Activated naive CD4-positive, alpha-beta T cell treated with anti-CD3 and anti-CD28 coated beads, Interleukin-2, amount 50 U/mL, for 24 hours (primary cell): ENCODE data around the gene AHCYL1.
"Not testable (repeated sequence)": the region's sequence is repeated elsewhere in the genome, so short reads cannot be mapped to it uniquely, and the experiment has no call there.

Experiments used
- H3K27ac Mint-ChIP-seq: one replicate; pipeline ENCODE4 v1.8.0; 2021; ENCODE audit warnings: mild to moderate bottlenecking, mixed read lengths
- H3K27me3 Mint-ChIP-seq: one replicate; pipeline ENCODE4 v1.8.0; 2021; ENCODE audit warnings: mixed read lengths
- H3K36me3 Mint-ChIP-seq: one replicate; pipeline ENCODE4 v1.8.0; 2021; ENCODE audit warnings: mixed read lengths
- H3K4me1 Mint-ChIP-seq: one replicate; pipeline ENCODE4 v1.8.0; 2021; ENCODE audit warnings: mixed read lengths
- H3K4me3 Mint-ChIP-seq: one replicate; pipeline ENCODE4 v1.8.0; 2021; ENCODE audit warnings: mild to moderate bottlenecking, mixed read lengths
- H3K9me3 Mint-ChIP-seq: one replicate; pipeline ENCODE4 v1.8.0; 2021; ENCODE audit warnings: mixed read lengths

Gene AHCYL1

GRCh38 chr1:110005971-110006370 lies 21.4 kb downstream of the AHCYL1 start:
- Mint-ChIP-seq H3K4me3 (no peak overlapping the region), H3K9me3 (no peaks in the 10 kb centered on the region)

GRCh38 chr1:110006516-110006915 lies 22.0 kb downstream of the AHCYL1 start:
- Mint-ChIP-seq H3K4me1 (peaks cover 40% of the 10 kb centered on the region), H3K4me3 (no peak overlapping the region), H3K27me3 (no peaks in the 10 kb centered on the region), H3K27ac (no peak overlapping the region), H3K36me3 (peaks cover 2% of the 10 kb centered on the region), H3K9me3 (no peaks in the 10 kb centered on the region)

More at GRCh38 chr1:110005971-110006370, 21.4 kb downstream of the AHCYL1 start:
- no peak overlapping the region for H3K27ac Mint-ChIP-seq
- no peaks in the 10 kb centered on the region for H3K27me3 Mint-ChIP-seq
- peaks cover 37% of the 10 kb centered on the region for H3K4me1 Mint-ChIP-seq
- peaks cover 2% of the 10 kb centered on the region for H3K36me3 Mint-ChIP-seq

DNA sequence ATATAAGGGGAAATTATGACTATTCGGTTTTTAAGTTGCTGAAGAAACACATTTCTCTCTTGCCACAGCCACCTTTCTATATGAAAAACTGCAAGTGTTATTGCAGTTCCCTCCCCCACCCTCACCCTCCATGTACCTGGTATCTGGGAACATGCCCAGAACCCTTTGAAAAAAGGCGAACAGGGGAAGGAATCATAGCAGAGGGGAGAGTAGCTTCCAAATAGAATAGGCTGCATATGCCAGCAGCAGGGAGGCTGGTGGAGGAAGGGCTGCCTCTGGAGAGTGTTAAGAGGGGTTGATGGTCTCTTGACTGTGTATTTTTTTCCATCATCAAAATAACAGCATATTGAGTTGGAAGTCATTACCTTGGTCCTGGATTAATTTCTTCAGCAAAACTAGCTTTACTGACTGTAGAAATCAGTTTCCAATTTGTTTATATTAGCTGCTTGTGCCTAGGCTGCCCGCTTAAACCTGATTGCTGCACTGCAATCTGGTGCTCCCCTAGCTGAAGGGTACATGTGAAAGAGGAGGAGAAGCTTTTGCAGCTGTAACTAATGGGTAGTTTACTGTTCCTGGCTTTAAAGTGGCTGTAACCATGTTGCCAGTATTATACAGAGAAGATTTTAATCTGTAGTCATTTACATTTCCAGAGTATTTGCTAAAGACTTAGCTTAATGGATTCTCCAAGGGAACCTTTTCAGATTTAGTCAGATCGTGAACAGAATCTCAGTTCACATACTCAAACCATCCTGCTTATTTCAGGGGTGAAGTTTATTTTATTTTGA lies 22.7 kb downstream of the AHCYL1 start:
- Mint-ChIP-seq H3K27me3 (no peaks in the 10 kb centered on the region), H3K9me3 (no peaks in the 10 kb centered on the region), H3K4me3 (no peak overlapping the region), H3K27ac (no peak overlapping the region), H3K36me3 (peaks cover 2% of the 10 kb centered on the region), H3K4me1 (peaks cover 40% of the 10 kb centered on the region)

GRCh38 chr1:110008971-110009565 lies 24.5 kb downstream of the AHCYL1 start:
- no peak overlapping the region for H3K4me3 Mint-ChIP-seq
- peaks cover 22% of the 10 kb centered on the region for H3K4me1 Mint-ChIP-seq
- H3K27ac Mint-ChIP-seq = no peak overlapping the region
- H3K36me3 Mint-ChIP-seq = peaks cover 7% of the 10 kb centered on the region
- no peaks in the 10 kb centered on the region for H3K9me3 Mint-ChIP-seq
- no peaks in the 10 kb centered on the region for H3K27me3 Mint-ChIP-seq

DNA sequence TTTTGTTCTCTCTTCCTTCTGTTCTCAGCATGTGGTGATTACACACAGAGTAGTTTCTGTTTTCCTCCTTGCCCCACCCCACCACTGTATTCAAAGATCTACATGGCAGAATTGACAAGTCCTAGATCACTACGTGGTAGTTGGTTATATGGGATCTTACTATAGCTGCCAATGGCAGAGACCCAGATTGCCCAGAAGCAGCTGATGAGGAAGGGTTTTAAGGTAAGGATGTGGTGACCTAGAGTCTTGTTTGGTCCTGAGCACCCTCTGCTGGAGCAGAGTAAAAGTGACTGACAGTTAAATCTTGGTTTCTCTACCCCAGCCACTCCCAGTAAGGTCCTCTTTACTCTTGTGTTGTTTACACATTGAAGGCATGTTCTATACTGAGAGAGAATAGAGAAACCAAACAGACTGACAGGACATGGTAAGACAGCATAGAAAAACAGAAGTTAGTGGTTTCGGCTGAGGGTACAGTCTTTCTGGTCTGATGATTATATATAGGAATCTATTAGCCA lies 27.0 kb downstream of the AHCYL1 start:
- Mint-ChIP-seq H3K4me1 (peaks cover 3% of the 10 kb centered on the region), H3K36me3 (peaks cover 15% of the 10 kb centered on the region), H3K27me3 (no peaks in the 10 kb centered on the region), H3K9me3 (no peaks in the 10 kb centered on the region), H3K27ac (no peak overlapping the region), H3K4me3 (no peak overlapping the region)

DNA sequence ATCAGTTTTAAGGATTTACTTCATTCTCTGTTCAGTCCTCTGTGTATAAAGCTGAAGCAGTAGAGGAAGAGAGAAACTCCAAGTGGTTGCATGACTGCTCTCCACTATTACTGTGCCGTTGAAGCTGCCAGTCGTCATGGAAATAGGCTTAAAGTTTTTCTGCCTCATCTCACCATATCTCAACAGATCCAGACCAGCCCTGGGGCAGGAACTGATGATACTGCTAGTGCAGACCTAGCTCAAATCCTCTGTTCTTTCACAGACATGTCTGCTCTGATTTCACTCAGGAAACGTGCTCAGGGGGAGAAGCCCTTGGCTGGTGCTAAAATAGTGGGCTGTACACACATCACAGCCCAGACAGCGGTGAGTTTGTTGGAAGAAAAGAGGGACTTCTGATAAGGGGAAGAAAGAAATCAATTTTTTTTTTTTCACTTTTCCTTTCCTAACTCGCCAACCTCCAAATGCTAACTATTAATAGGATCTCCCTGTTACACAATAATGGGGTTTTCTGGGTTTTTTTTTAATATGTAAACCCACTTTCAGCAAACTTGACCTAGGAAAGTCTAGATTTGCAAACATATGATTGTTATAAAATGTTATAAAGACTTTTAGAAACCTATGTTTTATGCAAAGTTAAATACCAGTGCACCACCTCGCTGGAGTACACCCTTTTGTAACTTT lies 27.7 kb downstream of the AHCYL1 start:
- Mint-ChIP-seq H3K27me3 (no peaks in the 10 kb centered on the region), H3K36me3 (peaks cover 19% of the 10 kb centered on the region), H3K4me1 (peaks cover 3% of the 10 kb centered on the region), H3K4me3 (no peak overlapping the region), H3K27ac (no peak overlapping the region), H3K9me3 (no peaks in the 10 kb centered on the region)

- no peak overlapping the region for H3K4me3 Mint-ChIP-seq
- H3K4me1 Mint-ChIP-seq = no peaks in the 10 kb centered on the region
- peaks cover 23% of the 10 kb centered on the region for H3K36me3 Mint-ChIP-seq
Observed at GRCh38 chr1:110017792-110018191, 33.2 kb downstream of the AHCYL1 start.

DNA sequence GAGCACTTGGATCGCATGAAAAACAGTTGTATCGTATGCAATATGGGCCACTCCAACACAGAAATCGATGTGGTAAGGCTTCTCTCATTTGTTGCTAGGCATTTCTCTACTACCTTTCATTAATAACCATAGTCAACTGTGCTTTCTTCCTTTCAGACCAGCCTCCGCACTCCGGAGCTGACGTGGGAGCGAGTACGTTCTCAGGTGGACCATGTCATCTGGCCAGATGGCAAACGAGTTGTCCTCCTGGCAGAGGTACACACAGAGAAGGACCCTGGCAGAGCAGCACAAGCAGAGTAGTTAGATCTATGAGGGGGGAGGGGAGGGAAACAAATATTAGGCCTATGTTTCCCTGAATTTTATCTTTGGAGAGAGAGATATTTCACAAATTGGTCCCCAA lies 33.8 kb downstream of the AHCYL1 start:
- H3K27ac Mint-ChIP-seq = no peak overlapping the region
- H3K27me3 Mint-ChIP-seq = no peaks in the 10 kb centered on the region
- no peaks in the 10 kb centered on the region for H3K9me3 Mint-ChIP-seq
- H3K4me3 Mint-ChIP-seq = no peak overlapping the region
- no peaks in the 10 kb centered on the region for H3K4me1 Mint-ChIP-seq
- peaks cover 23% of the 10 kb centered on the region for H3K36me3 Mint-ChIP-seq

More at GRCh38 chr1:110017792-110018191, 33.2 kb downstream of the AHCYL1 start:
- H3K27me3 Mint-ChIP-seq = no peaks in the 10 kb centered on the region
- no peaks in the 10 kb centered on the region for H3K9me3 Mint-ChIP-seq
- no peak overlapping the region for H3K27ac Mint-ChIP-seq

- no peaks in the 10 kb centered on the region for H3K27me3 Mint-ChIP-seq
- H3K4me1 Mint-ChIP-seq = no peaks in the 10 kb centered on the region
- H3K36me3 Mint-ChIP-seq = peaks cover 21% of the 10 kb centered on the region
- no peak overlapping the region for H3K27ac Mint-ChIP-seq
- H3K4me3 Mint-ChIP-seq = no peak overlapping the region
- H3K9me3 Mint-ChIP-seq = no peaks in the 10 kb centered on the region
Observed at GRCh38 chr1:110019770-110020169, 35.2 kb downstream of the AHCYL1 start.

DNA sequence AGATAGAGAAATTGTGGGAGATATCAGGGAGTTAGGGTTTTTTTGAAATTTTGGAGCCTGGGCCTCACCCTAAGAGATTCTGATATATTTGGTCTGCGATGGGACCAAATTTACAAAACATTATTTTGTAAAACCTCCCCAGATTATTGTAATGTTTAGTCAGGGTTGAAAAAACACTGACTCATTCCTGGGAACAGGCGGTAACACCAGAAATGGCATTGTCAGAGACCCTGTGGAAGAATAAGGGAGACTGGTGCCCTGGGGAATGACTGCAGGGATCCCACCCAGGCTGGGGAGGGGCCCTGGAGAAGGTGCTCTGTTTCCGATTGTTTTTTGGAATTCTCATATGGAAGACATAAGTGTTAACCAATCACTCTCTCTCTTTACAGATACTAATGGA lies 36.7 kb downstream of the AHCYL1 start:
- Mint-ChIP-seq H3K9me3 (no peaks in the 10 kb centered on the region), H3K4me1 (no peaks in the 10 kb centered on the region), H3K36me3 (peaks cover 16% of the 10 kb centered on the region), H3K4me3 (no peak overlapping the region), H3K27ac (no peak overlapping the region), H3K27me3 (no peaks in the 10 kb centered on the region)

- H3K4me1 Mint-ChIP-seq = peaks cover under 1% of the 10 kb centered on the region
- no peaks in the 10 kb centered on the region for H3K27me3 Mint-ChIP-seq
- H3K4me3 Mint-ChIP-seq = no peak overlapping the region
- peaks cover 8% of the 10 kb centered on the region for H3K36me3 Mint-ChIP-seq
- H3K27ac Mint-ChIP-seq = no peak overlapping the region
- no peaks in the 10 kb centered on the region for H3K9me3 Mint-ChIP-seq
Observed at GRCh38 chr1:110024613-110025012, 40.0 kb downstream of the AHCYL1 start.

GRCh38 chr1:110030687-110031086 lies 46.1 kb downstream of the AHCYL1 start:
- H3K9me3 Mint-ChIP-seq, H3K36me3 Mint-ChIP-seq, H3K27me3 Mint-ChIP-seq: not testable (repeated sequence)
- peaks cover 50% of the 10 kb centered on the region for H3K4me1 Mint-ChIP-seq
- H3K4me3 Mint-ChIP-seq = peak overlapping the region; percentile 85
- peak overlapping the region; percentile 97 for H3K27ac Mint-ChIP-seq

- Mint-ChIP-seq H3K4me3 (peak overlapping the region; percentile 12), H3K4me1 (peaks cover 63% of the 10 kb centered on the region), H3K36me3 (no peaks in the 10 kb centered on the region), H3K9me3 (no peaks in the 10 kb centered on the region), H3K27me3 (no peaks in the 10 kb centered on the region), H3K27ac (peak overlapping the region; percentile 46)
Observed at GRCh38 chr1:110032327-110032726, 47.8 kb downstream of the AHCYL1 start.

DNA sequence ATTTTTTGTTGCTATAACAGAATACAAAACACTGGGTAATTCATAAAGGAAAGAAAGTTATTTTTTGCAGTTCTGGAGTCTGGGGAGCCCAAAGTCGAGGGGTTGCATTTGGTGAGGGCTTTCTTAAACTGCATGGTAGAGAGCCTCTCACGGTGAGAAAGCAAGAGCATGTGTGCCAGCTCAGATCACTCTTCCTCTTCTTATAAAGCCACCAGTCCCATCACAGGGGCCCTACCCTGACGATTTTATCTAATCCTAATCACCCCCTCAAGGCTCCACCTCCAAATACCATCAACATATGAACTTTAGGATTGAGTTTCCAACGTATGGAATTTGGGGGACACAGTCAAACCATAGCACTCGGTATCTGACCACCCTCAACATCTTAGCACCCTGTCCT lies 48.9 kb downstream of the AHCYL1 start:
- H3K36me3 Mint-ChIP-seq = no peaks in the 10 kb centered on the region
- no peaks in the 10 kb centered on the region for H3K27me3 Mint-ChIP-seq
- peaks cover 64% of the 10 kb centered on the region for H3K4me1 Mint-ChIP-seq
- peak overlapping the region; percentile 96 for H3K27ac Mint-ChIP-seq
- peak overlapping the region; percentile 89 for H3K4me3 Mint-ChIP-seq
- no peaks in the 10 kb centered on the region for H3K9me3 Mint-ChIP-seq

DNA sequence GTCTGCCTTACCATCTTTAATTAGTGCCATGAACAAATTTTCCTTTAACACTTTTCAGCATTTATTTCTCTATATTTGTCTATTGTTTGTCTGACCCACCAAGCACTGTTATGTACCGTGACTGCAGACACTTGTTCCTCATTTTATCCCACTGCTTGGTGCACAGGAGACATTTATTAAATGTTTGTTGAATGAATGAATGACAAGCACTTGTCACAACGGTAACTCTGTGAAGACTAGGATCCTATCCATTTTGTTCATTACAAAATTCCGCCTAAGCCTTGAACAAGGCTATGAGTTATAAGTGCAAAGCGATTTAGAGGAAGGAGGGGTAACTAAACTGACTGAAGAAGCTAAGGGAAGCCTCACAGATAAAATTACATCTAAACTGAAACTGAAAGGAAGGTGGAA lies 49.5 kb downstream of the AHCYL1 start:
- peaks cover 64% of the 10 kb centered on the region for H3K4me1 Mint-ChIP-seq
- peak overlapping the region; percentile 89 for H3K4me3 Mint-ChIP-seq
- H3K9me3 Mint-ChIP-seq = no peaks in the 10 kb centered on the region
- peak overlapping the region; percentile 96 for H3K27ac Mint-ChIP-seq
- H3K27me3 Mint-ChIP-seq = no peaks in the 10 kb centered on the region
- H3K36me3 Mint-ChIP-seq = peaks cover 2% of the 10 kb centered on the region
